ENCODE measurements around the gene TEN1.

Gene TEN1

DNA sequence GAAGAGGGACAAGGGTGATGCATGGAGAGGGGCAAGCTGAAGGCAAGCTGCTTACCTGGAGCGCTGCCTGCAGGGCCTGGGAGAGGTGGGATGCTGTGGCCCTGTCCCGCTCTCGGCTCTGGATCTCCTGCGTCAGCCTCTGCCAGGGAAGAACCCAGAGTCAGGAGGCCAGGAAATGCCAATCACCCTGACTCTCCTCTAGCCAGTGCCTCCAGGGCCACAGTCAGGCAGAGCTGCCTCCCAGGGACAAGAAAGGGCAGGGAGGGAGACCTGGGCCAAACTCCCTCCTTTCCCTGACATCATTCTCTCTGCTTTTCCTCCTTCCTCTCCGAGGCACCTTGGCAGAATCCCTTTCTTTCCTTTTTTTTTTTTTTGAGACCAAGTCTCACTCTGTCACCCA lies 32.9 kb downstream of the TEN1 start:
- Histone ChIP-seq H3K9ac (ENCODE audit: low read length) (no peak overlapping the region), H3K27me3 (ENCODE audit: control insufficient read depth, insufficient read depth, low read length) (no peaks in the 10 kb centered on the region), H3K4me3 (ENCODE audit: low read length) (no peak overlapping the region), H3K36me3 (ENCODE audit: control insufficient read depth, insufficient read depth, low read length) (no peaks in the 10 kb centered on the region), H3K4me1 (ENCODE audit: control insufficient read depth, insufficient read depth, low read length) (peaks cover 9% of the 10 kb centered on the region), H3K9me3 (ENCODE audit: control insufficient read depth, low read length) (no peaks in the 10 kb centered on the region)

- Histone ChIP-seq H3K4me3 (ENCODE audit: low read length) (no peak overlapping the region), H3K27me3 (ENCODE audit: control insufficient read depth, insufficient read depth, low read length) (no peaks in the 10 kb centered on the region), H3K4me1 (ENCODE audit: control insufficient read depth, insufficient read depth, low read length) (peaks cover 9% of the 10 kb centered on the region), H3K36me3 (ENCODE audit: control insufficient read depth, insufficient read depth, low read length) (no peaks in the 10 kb centered on the region), H3K9me3 (ENCODE audit: control insufficient read depth, low read length) (no peaks in the 10 kb centered on the region), H3K9ac (ENCODE audit: low read length) (no peak overlapping the region)
Observed at GRCh38 chr17:76013377-76013932, 34.4 kb downstream of the TEN1 start.

DNA sequence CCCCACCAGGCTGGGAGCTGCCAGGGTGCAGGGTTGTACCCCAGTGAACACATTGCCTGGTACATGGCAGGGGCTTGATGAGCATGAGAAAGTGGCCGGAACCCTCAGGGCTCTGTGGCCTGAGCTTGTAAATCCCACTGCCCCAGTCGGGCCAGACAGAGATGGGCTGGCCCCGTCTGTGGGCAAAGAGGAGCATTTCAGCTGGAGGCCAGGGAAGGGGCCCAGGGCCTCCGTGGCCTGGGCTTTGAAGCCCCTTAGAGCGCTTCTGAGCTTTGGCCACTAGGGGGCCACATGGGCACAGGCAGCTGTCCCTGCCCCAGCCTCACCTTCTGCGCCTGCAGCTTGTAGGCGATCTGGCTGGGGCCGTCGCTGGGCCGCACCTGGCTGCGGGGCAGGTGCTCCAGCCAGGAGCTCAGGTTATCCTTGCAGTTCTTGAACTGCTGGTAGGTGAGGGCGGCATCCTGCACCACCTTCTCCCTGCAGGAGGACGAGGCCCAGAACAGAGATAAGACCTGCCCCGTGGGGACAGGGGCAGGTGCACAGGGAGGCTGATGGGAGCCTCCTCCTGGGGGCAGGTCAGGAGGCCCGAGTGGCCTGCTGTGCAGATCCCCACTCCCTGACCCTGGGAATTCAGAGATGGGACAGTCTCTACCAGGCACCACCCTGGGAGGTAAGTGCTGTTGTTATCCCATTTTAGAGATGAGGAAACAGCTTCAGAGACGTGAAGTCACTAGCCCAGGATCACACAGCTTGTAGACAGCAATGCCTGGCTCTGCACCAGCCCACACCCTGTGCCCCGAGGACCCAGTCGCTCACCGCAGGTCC lies 35.3 kb downstream of the TEN1 start:
- Histone ChIP-seq H3K36me3 (ENCODE audit: control insufficient read depth, insufficient read depth, low read length) (no peaks in the 10 kb centered on the region), H3K4me1 (ENCODE audit: control insufficient read depth, insufficient read depth, low read length) (peaks cover 9% of the 10 kb centered on the region), H3K4me3 (ENCODE audit: low read length) (no peak overlapping the region), H3K9ac (ENCODE audit: low read length) (no peak overlapping the region), H3K9me3 (ENCODE audit: control insufficient read depth, low read length) (no peaks in the 10 kb centered on the region), H3K27me3 (ENCODE audit: control insufficient read depth, insufficient read depth, low read length) (no peaks in the 10 kb centered on the region)

DNA sequence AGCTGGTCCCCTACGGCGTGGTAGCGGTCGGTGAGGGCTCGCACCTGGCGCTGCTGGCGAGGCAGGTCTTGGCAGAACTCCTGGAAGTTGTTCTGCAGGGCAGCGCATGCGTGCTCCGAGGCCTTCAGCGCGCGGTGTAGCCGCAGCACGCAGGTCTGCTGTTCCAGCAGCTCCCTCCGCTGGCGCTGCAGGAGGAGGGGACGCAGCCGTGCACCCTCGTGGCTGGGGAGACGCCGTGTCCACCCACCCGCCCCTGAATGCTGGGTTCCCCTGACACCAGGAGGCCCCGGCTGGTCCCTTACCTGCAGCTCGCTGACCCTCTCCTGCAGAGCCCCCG lies 35.9 kb downstream of the TEN1 start:
- Histone ChIP-seq H3K4me1 (ENCODE audit: control insufficient read depth, insufficient read depth, low read length) (peaks cover 9% of the 10 kb centered on the region), H3K9me3 (ENCODE audit: control insufficient read depth, low read length) (no peaks in the 10 kb centered on the region), H3K9ac (ENCODE audit: low read length) (no peak overlapping the region), H3K36me3 (ENCODE audit: control insufficient read depth, insufficient read depth, low read length) (no peaks in the 10 kb centered on the region), H3K4me3 (ENCODE audit: low read length) (no peak overlapping the region), H3K27me3 (ENCODE audit: control insufficient read depth, insufficient read depth, low read length) (no peaks in the 10 kb centered on the region)

GRCh38 chr17:76017481-76018339 lies 38.7 kb downstream of the TEN1 start:
- no peaks in the 10 kb centered on the region for H3K36me3 ChIP-seq (ENCODE audit: control insufficient read depth, insufficient read depth, low read length)

DNA sequence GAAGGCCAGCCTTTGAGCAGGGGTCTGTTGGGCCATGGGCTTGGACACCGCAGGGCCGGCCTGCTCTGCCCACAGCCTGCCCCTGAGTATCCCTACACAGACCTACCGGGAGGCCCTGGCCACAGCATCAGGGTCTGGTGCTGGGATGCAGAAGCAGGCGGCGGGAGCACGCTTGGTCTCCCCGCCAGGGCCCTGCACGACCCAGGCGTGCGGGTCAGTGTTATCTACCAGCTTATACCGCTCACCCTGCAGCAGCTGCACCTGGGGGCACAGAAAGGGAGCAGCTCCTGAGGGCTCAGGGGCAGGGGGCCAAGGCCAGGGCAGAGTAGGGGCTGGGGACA lies 39.3 kb downstream of the TEN1 start:
- Histone ChIP-seq H3K9me3 (ENCODE audit: control insufficient read depth, low read length) (no peaks in the 10 kb centered on the region), H3K27me3 (ENCODE audit: control insufficient read depth, insufficient read depth, low read length) (no peaks in the 10 kb centered on the region), H3K4me3 (ENCODE audit: low read length) (no peak overlapping the region), H3K4me1 (ENCODE audit: control insufficient read depth, insufficient read depth, low read length) (peaks cover 9% of the 10 kb centered on the region), H3K36me3 (ENCODE audit: control insufficient read depth, insufficient read depth, low read length) (no peaks in the 10 kb centered on the region), H3K9ac (ENCODE audit: low read length) (no peak overlapping the region)

More at GRCh38 chr17:76017481-76018339, 38.7 kb downstream of the TEN1 start:
- Histone ChIP-seq H3K27me3 (ENCODE audit: control insufficient read depth, insufficient read depth, low read length) (no peaks in the 10 kb centered on the region), H3K9ac (ENCODE audit: low read length) (no peak overlapping the region), H3K4me1 (ENCODE audit: control insufficient read depth, insufficient read depth, low read length) (peaks cover 9% of the 10 kb centered on the region), H3K9me3 (ENCODE audit: control insufficient read depth, low read length) (no peaks in the 10 kb centered on the region), H3K4me3 (ENCODE audit: low read length) (no peak overlapping the region)

- peaks cover 9% of the 10 kb centered on the region for H3K4me1 ChIP-seq (ENCODE audit: control insufficient read depth, insufficient read depth, low read length)
- H3K9me3 ChIP-seq (ENCODE audit: control insufficient read depth, low read length) = no peaks in the 10 kb centered on the region
- no peak overlapping the region for H3K4me3 ChIP-seq (ENCODE audit: low read length)
- no peaks in the 10 kb centered on the region for H3K36me3 ChIP-seq (ENCODE audit: control insufficient read depth, insufficient read depth, low read length)
- no peak overlapping the region for H3K9ac ChIP-seq (ENCODE audit: low read length)
- H3K27me3 ChIP-seq (ENCODE audit: control insufficient read depth, insufficient read depth, low read length) = no peaks in the 10 kb centered on the region
Observed at GRCh38 chr17:76018801-76019200, 39.8 kb downstream of the TEN1 start.

- no peaks in the 10 kb centered on the region for H3K36me3 ChIP-seq (ENCODE audit: control insufficient read depth, insufficient read depth, low read length)
- H3K27me3 ChIP-seq (ENCODE audit: control insufficient read depth, insufficient read depth, low read length) = no peaks in the 10 kb centered on the region
- no peak overlapping the region for H3K4me3 ChIP-seq (ENCODE audit: low read length)
- peaks cover 6% of the 10 kb centered on the region for H3K4me1 ChIP-seq (ENCODE audit: control insufficient read depth, insufficient read depth, low read length)
- no peak overlapping the region for H3K9ac ChIP-seq (ENCODE audit: low read length)
- no peaks in the 10 kb centered on the region for H3K9me3 ChIP-seq (ENCODE audit: control insufficient read depth, low read length)
Observed at GRCh38 chr17:76019833-76020467, 40.9 kb downstream of the TEN1 start.

GRCh38 chr17:76022285-76022684 lies 43.2 kb downstream of the TEN1 start:
- Histone ChIP-seq H3K36me3 (ENCODE audit: control insufficient read depth, insufficient read depth, low read length) (no peaks in the 10 kb centered on the region), H3K9ac (ENCODE audit: low read length) (no peak overlapping the region), H3K27me3 (ENCODE audit: control insufficient read depth, insufficient read depth, low read length) (no peaks in the 10 kb centered on the region), H3K4me1 (ENCODE audit: control insufficient read depth, insufficient read depth, low read length) (peaks cover 20% of the 10 kb centered on the region), H3K9me3 (ENCODE audit: control insufficient read depth, low read length) (no peaks in the 10 kb centered on the region), H3K4me3 (ENCODE audit: low read length) (no peak overlapping the region)

GRCh38 chr17:76022973-76023899 lies 44.2 kb downstream of the TEN1 start:
- Histone ChIP-seq H3K9ac (ENCODE audit: low read length) (no peak overlapping the region), H3K4me3 (ENCODE audit: low read length) (no peak overlapping the region), H3K36me3 (ENCODE audit: control insufficient read depth, insufficient read depth, low read length) (no peaks in the 10 kb centered on the region), H3K27me3 (ENCODE audit: control insufficient read depth, insufficient read depth, low read length) (no peaks in the 10 kb centered on the region), H3K4me1 (ENCODE audit: control insufficient read depth, insufficient read depth, low read length) (peaks cover 25% of the 10 kb centered on the region), H3K9me3 (ENCODE audit: control insufficient read depth, low read length) (no peaks in the 10 kb centered on the region)

DNA sequence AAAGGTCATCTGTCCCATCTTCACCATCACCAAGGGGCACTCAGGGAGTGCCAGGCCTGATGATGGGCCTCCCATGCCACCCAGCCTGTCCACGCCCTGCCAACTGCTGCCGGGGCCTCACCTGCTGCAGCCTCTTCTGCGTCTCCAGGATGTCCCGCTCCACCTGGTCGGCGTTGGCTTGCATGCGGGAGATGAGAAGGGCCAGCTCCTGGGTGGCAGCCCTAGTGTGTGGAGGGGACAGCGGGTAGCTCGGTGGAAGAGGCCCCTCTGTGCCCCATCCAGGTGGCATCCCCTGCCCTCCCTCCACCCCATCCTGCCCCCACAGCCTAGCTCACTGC lies 44.8 kb downstream of the TEN1 start:
- no peak overlapping the region for H3K4me3 ChIP-seq (ENCODE audit: low read length)
- peaks cover 25% of the 10 kb centered on the region for H3K4me1 ChIP-seq (ENCODE audit: control insufficient read depth, insufficient read depth, low read length)
- no peak overlapping the region for H3K9ac ChIP-seq (ENCODE audit: low read length)
- no peaks in the 10 kb centered on the region for H3K9me3 ChIP-seq (ENCODE audit: control insufficient read depth, low read length)
- H3K27me3 ChIP-seq (ENCODE audit: control insufficient read depth, insufficient read depth, low read length) = no peaks in the 10 kb centered on the region
- no peaks in the 10 kb centered on the region for H3K36me3 ChIP-seq (ENCODE audit: control insufficient read depth, insufficient read depth, low read length)

Data from mucosa of stomach (tissue), 1 donor.